Measurements from ENCODE around the gene EEF1A2.
A peak's percentile ranks its signal among the peaks of the same experiment; 100 is the strongest.

Gene EEF1A2

GRCh38 chr20:63537525-63538203 is 38.8 kb upstream of the EEF1A2 start:
- TF ChIP-seq TAF1 (IDR thresholded peaks at IDR 0.05; ENCODE audit: low read depth) (peak; percentile 40; the same call in 1 of the 2 replicates), FOXM1 (IDR thresholded peaks at IDR 0.05; ENCODE audit: borderline replicate concordance, low read depth) (0 out of 2 replicates have a peak, but pooled peaks have one; percentile 1), TEAD4 (IDR thresholded peaks at IDR 0.05) (no peak), EGR1 (IDR thresholded peaks at IDR 0.05) (peak; percentile 58), USF1 (IDR thresholded peaks at IDR 0.05) (0 out of 2 replicates have a peak, but pooled peaks have one; percentile 15), NFIC (IDR thresholded peaks at IDR 0.05) (peak; percentile 43), ZBTB7A (IDR thresholded peaks at IDR 0.05; ENCODE audit: low read depth) (peak; percentile 81), CEBPB (IDR thresholded peaks at IDR 0.05) (no peak), EP300 (IDR thresholded peaks at IDR 0.05; ENCODE audit: borderline replicate concordance) (peak; percentile 53; the same call in 1 of the 2 replicates), MAX (IDR thresholded peaks at IDR 0.05) (peak; percentile 74), TCF12 (IDR thresholded peaks at IDR 0.05; ENCODE audit: low read depth) (peak; percentile 74), CREB1 (IDR thresholded peaks at IDR 0.05; ENCODE audit: low read depth) (no peak), REST (IDR thresholded peaks at IDR 0.05; ENCODE audit: low read depth) (0 out of 2 replicates have a peak, but pooled peaks have one; percentile 7), YY1 (IDR thresholded peaks at IDR 0.05; ENCODE audit: low read depth) (no peak), RAD21 (IDR thresholded peaks at IDR 0.05; ENCODE audit: low read depth) (peak; percentile 95)

- TF ChIP-seq YY1 (IDR thresholded peaks at IDR 0.05; ENCODE audit: low read depth) (peak; percentile 14; the same call in 1 of the 2 replicates), ZBTB7A (IDR thresholded peaks at IDR 0.05; ENCODE audit: low read depth) (no peak), MAX (IDR thresholded peaks at IDR 0.05) (peak; percentile 20; the same call in 1 of the 2 replicates)
These were observed 38.2 kb upstream of the EEF1A2 start, which contains the start of gene PTK6 for GRCh38 chr20:63536997-63537524. TSS of gene PTK6 (minus strand) at chr20:63537376. CDS start at chr20:63537314, 62 bp downstream.

- TF ChIP-seq EGR1 (IDR thresholded peaks at IDR 0.05) (no peak), TAF1 (IDR thresholded peaks at IDR 0.05; ENCODE audit: low read depth) (no peak), MAX (IDR thresholded peaks at IDR 0.05) (peak; percentile 19), CEBPB (IDR thresholded peaks at IDR 0.05) (no peak), ZBTB7A (IDR thresholded peaks at IDR 0.05; ENCODE audit: low read depth) (peak; percentile 89), RAD21 (IDR thresholded peaks at IDR 0.05; ENCODE audit: low read depth) (no peak; the same call in 1 of the 2 replicates), CREB1 (IDR thresholded peaks at IDR 0.05; ENCODE audit: low read depth) (no peak), FOXM1 (IDR thresholded peaks at IDR 0.05; ENCODE audit: borderline replicate concordance, low read depth) (peak; percentile 48; the same call in 1 of the 2 replicates), EP300 (IDR thresholded peaks at IDR 0.05; ENCODE audit: borderline replicate concordance) (peak; percentile 79), NFIC (IDR thresholded peaks at IDR 0.05) (peak; percentile 59), USF1 (IDR thresholded peaks at IDR 0.05) (peak; percentile 20; the same call in 1 of the 2 replicates), YY1 (IDR thresholded peaks at IDR 0.05; ENCODE audit: low read depth) (no peak), TCF12 (IDR thresholded peaks at IDR 0.05; ENCODE audit: low read depth) (peak; percentile 92), TEAD4 (IDR thresholded peaks at IDR 0.05) (no peak), REST (IDR thresholded peaks at IDR 0.05; ENCODE audit: low read depth) (no peak)
These were observed 37.5 kb upstream of the EEF1A2 start for GRCh38 chr20:63536241-63536977.

GRCh38 chr20:63534831-63535651 is 36.2 kb upstream of the EEF1A2 start:
- TF ChIP-seq TEAD4 (IDR thresholded peaks at IDR 0.05) (no peak), ZBTB7A (IDR thresholded peaks at IDR 0.05; ENCODE audit: low read depth) (no peak), RAD21 (IDR thresholded peaks at IDR 0.05; ENCODE audit: low read depth) (no peak), NFIC (IDR thresholded peaks at IDR 0.05) (no peak), EP300 (IDR thresholded peaks at IDR 0.05; ENCODE audit: borderline replicate concordance) (no peak), FOXM1 (IDR thresholded peaks at IDR 0.05; ENCODE audit: borderline replicate concordance, low read depth) (no peak), EGR1 (IDR thresholded peaks at IDR 0.05) (no peak), CREB1 (IDR thresholded peaks at IDR 0.05; ENCODE audit: low read depth) (no peak), CEBPB (IDR thresholded peaks at IDR 0.05) (no peak), YY1 (IDR thresholded peaks at IDR 0.05; ENCODE audit: low read depth) (no peak), TCF12 (IDR thresholded peaks at IDR 0.05; ENCODE audit: low read depth) (no peak), MAX (IDR thresholded peaks at IDR 0.05) (no peak), TAF1 (IDR thresholded peaks at IDR 0.05; ENCODE audit: low read depth) (no peak), REST (IDR thresholded peaks at IDR 0.05; ENCODE audit: low read depth) (no peak), USF1 (IDR thresholded peaks at IDR 0.05) (no peak)
